B cell (primary cell): ENCODE measurements around the gene TMEM129. TPM values are rescaled to one million over a fixed set of nuclear protein-coding genes. Genes with fewer than 3 reads are reported as not detected.

Experiments used
- ATAC-seq: fragments of 200-7000 bp; cut with Tn5 transposase; one replicate; pipeline ENCODE4 v1.10.0; 2021; ENCODE audit warnings: low read depth, mild to moderate bottlenecking, moderate number of reproducible peaks, moderate library complexity
- CTCF ChIA-PET: fragments of 350-600 bp; sonication (Branson Sonifier 250); formaldehyde crosslinking; loops from one replicate; lab custom pipeline; 2021; ENCODE audit warnings: antibody characterized with exemption, inconsistent platforms; lab: Charles Lee
- POLR2A ChIA-PET: fragments of 350-600 bp; sonication (Branson Sonifier 250); formaldehyde crosslinking; loops from one replicate; lab custom pipeline; 2021; ENCODE audit warnings: antibody characterized with exemption; lab: Charles Lee
- DNase-seq: peaks from one replicate; pipeline ENCODE4 v3.0.0; 2013
- H2AFZ ChIP-seq: 2 replicates; pipeline ENCODE4 v1.6.1; 2012; ENCODE audit warnings: mild to moderate bottlenecking, low read depth, low read length; ENCODE audit not compliant: insufficient read depth, poor library complexity, severe bottlenecking
- H3K27ac ChIP-seq, 2 donors: 1 replicate in 1 of 2; 2 replicates in 1 of 2; pipeline ENCODE4 v1.5.1; 2012 to 2013; ENCODE audit warnings: low read length in 2 of 2, mild to moderate bottlenecking in 2 of 2, moderate library complexity in 1 of 2
- H3K27me3 ChIP-seq, 4 experiments: fragments of 200-600 bp in 1 of 4; sonication (generic) in 1 of 4; replicated peaks in 1 of 4; 1 replicate in 2 of 4; 2 replicates in 2 of 4; pipeline versions ENCODE4 v1.6.1 to v1.7.0; 2013 to 2016; ENCODE audit warnings: low read length in 3 of 4, mild to moderate bottlenecking in 2 of 4, mixed read lengths in 1 of 4, moderate library complexity in 1 of 4; ENCODE audit not compliant: insufficient read depth in 4 of 4, control insufficient read depth in 3 of 4; ENCODE audit errors: control extremely low read depth in 1 of 4
- H3K36me3 ChIP-seq, 2 experiments: replicated peaks in 1 of 2; 1 replicate in 1 of 2; 2 replicates in 1 of 2; pipeline versions ENCODE4 v1.6.1 to v1.7.1; 2013; ENCODE audit warnings: low read length in 1 of 2; ENCODE audit not compliant: insufficient read depth in 2 of 2, control insufficient read depth in 1 of 2; ENCODE audit errors: control extremely low read depth in 1 of 2, extremely low read depth in 1 of 2
- H3K4me1 ChIP-seq, 2 donors: fragments of 200-600 bp in 1 of 2; sonication (generic) in 1 of 2; 1 replicate in 1 of 2; 2 replicates in 1 of 2; pipeline versions ENCODE4 v1.5.1 to v1.6.1; 2013 to 2017; ENCODE audit warnings: low read length in 2 of 2; ENCODE audit not compliant: control insufficient read depth in 2 of 2, insufficient read depth in 2 of 2
- H3K4me2 ChIP-seq: replicated peaks from 2 replicates; pipeline ENCODE3; 2012; ENCODE audit warnings: mild to moderate bottlenecking, low read depth, low read length; ENCODE audit not compliant: poor library complexity, severe bottlenecking
- H3K4me3 ChIP-seq, 5 experiments: fragments of 200-600 bp in 1 of 5; sonication (generic) in 1 of 5; 1 replicate in 3 of 5; 2 replicates in 2 of 5; pipeline versions ENCODE4 v1.5.1 to v1.7.0; 2011 to 2016; ENCODE audit warnings: low read length in 4 of 5, mild to moderate bottlenecking in 4 of 5, low read depth in 2 of 5, control low read depth in 1 of 5, moderate library complexity in 1 of 5; ENCODE audit not compliant: insufficient read depth in 1 of 5; ENCODE audit errors: control extremely low read depth in 1 of 5, extremely low read depth in 1 of 5
- H3K79me2 ChIP-seq: fragments of 200-600 bp; sonication (generic); one replicate; pipeline ENCODE4 v1.6.0; 2016; ENCODE audit warnings: low read length; ENCODE audit not compliant: control insufficient read depth, insufficient read depth
- H3K9ac ChIP-seq: fragments of 200-600 bp; sonication (generic); 2 replicates; pipeline ENCODE4 v1.6.1; 2017; ENCODE audit warnings: mild to moderate bottlenecking, low read length, moderate library complexity
- H3K9me3 ChIP-seq, 3 donors: one replicate each; pipeline versions ENCODE4 v1.6.1 to v1.7.1; 2013; ENCODE audit warnings: low read length in 2 of 3; ENCODE audit not compliant: control insufficient read depth in 2 of 3, insufficient read depth in 1 of 3; ENCODE audit errors: control extremely low read depth in 1 of 3
- H4K20me1 ChIP-seq: 2 replicates; pipeline ENCODE4 v1.6.0; 2012; ENCODE audit warnings: mild to moderate bottlenecking, low read length; ENCODE audit not compliant: insufficient read depth, control insufficient read depth, poor library complexity, severe bottlenecking
- H3K27ac Mint-ChIP-seq: one replicate; pipeline ENCODE4 v1.8.0; 2021; ENCODE audit warnings: mixed read lengths
- H3K27me3 Mint-ChIP-seq: one replicate; pipeline ENCODE4 v1.8.0; 2021; ENCODE audit warnings: mixed read lengths
- H3K4me1 Mint-ChIP-seq: one replicate; pipeline ENCODE4 v1.8.0; 2021; ENCODE audit warnings: mixed read lengths
- H3K4me3 Mint-ChIP-seq: one replicate; pipeline ENCODE4 v1.8.0; 2021; ENCODE audit warnings: mixed read lengths
- H3K9me3 Mint-ChIP-seq: one replicate; pipeline ENCODE4 v1.8.0; 2022; ENCODE audit warnings: mixed read lengths; ENCODE audit not compliant: insufficient read depth
- CTCF ChIP-seq: fragments of 200-600 bp; IDR thresholded peaks from one replicate; pipeline ENCODE4 v1.8.0; 2022; ENCODE audit warnings: antibody characterized with exemption, mild to moderate bottlenecking
- EZH2 ChIP-seq: IDR thresholded peaks from 2 replicates; pipeline ENCODE4 v1.6.1; 2012; ENCODE audit warnings: borderline replicate concordance, low read depth, mild to moderate bottlenecking, moderate library complexity, low read length; ENCODE audit not compliant: insufficient read depth, poor library complexity, severe bottlenecking
- WGBS: methylation state at CpG from one replicate; pipeline ENCODE4 v1.1.5; 2013; ENCODE audit warnings: missing lambda C conversion rate; ENCODE audit not compliant: insufficient coverage; 5-methylcytosine and 5-hydroxymethylcytosine counted together
- intact Hi-C: fragments of 100-400 bp; cut with micrococcal nuclease; formaldehyde crosslinking; loops from one replicate; pipeline ENCODE4 v1.10.0; 2022
- polyA plus RNA-seq: library from polyadenylated mRNA; depleted of rRNA; stranded (reverse); fragments of >200 nt; gene quantifications from 2 replicates; pipeline ENCODE4 v1.2.3, GENCODE V29; 2012
- total RNA-seq, 2 donors: library from RNA; stranded (reverse); fragments of 120-200 nt in 1 of 2; gene quantifications; 1 replicate in 1 of 2; 2 replicates in 1 of 2; pipeline versions ENCODE4 v1.2.3 to v1.2.4, GENCODE V29; 2013 to 2022

The TMEM129 gene
- total and polyA plus RNA-seq, 2 donors (not counting 1 experiment from before 2014, with no cell fraction given), result 41.0 to 76.5 TPM

GRCh38 chr4:1760521-1761071 lies 39.5 kb upstream of the TMEM129 start:
- Mint-ChIP-seq H3K27ac (no peak overlapping the region), H3K27me3 (peaks cover 6% of the 10 kb centered on the region), H3K4me3 (no peak overlapping the region), H3K4me1 (peaks cover 9% of the 10 kb centered on the region), H3K9me3 (no peaks in the 10 kb centered on the region)
- Histone ChIP-seq H3K4me3 (no peak overlapping the region), H3K36me3 (no peaks in the 10 kb centered on the region), H4K20me1 (no peaks in the 10 kb centered on the region), H3K4me2 (no peak overlapping the region), H3K9me3 (no peaks in the 10 kb centered on the region), H3K27me3 (peaks cover 0 to 23% (median 2%) of the 10 kb centered on the region in 4 experiments), H3K27ac (no peak overlapping the region), H2AFZ (no peak overlapping the region), H3K9ac (no peak overlapping the region), H3K4me1 (peaks cover 3 to 4% of the 10 kb centered on the region in 2 donors), H3K79me2 (no peaks in the 10 kb centered on the region)
- 89% methylated on average over 20 of the region's 25 CpGs for WGBS
- TF ChIP-seq CTCF, result no peak
- no peak for TF ChIP-seq EZH2
- no peak for ATAC-seq
- intact Hi-C loops, result no loop called here
- no peak for DNase-seq
- ChIA-PET CTCF (interaction anchor here (0.8 kb wide), 1 partner anchor 12 kb away, joined by 3 read pairs; no protein-coding TSS in a partner anchor), POLR2A (no interaction called here)

GRCh38 chr4:1759818-1760223 lies 38.7 kb upstream of the TMEM129 start:
- Mint-ChIP-seq H3K27ac (no peak overlapping the region), H3K4me1 (peaks cover 6% of the 10 kb centered on the region), H3K27me3 (peaks cover 3% of the 10 kb centered on the region), H3K4me3 (no peak overlapping the region), H3K9me3 (no peaks in the 10 kb centered on the region)
- H3K9ac ChIP-seq, result no peak overlapping the region
- 52% methylated on average over 13 of the region's 13 CpGs for WGBS
- no peak overlapping the region for H3K27ac ChIP-seq
- no peak for DNase-seq
- peaks cover 3 to 4% of the 10 kb centered on the region in 2 donors for H3K4me1 ChIP-seq
- intact Hi-C loops, result no loop called here
- H3K27me3 ChIP-seq, result peaks cover 0 to 20% (median 2%) of the 10 kb centered on the region in 4 experiments
- no peaks in the 10 kb centered on the region for H3K9me3 ChIP-seq
- ChIA-PET CTCF (no interaction called here), POLR2A (no interaction called here)
- H3K79me2 ChIP-seq, result no peaks in the 10 kb centered on the region
- TF ChIP-seq CTCF, result no peak
- no peak for TF ChIP-seq EZH2
- no peak overlapping the region for H2AFZ ChIP-seq
- H3K36me3 ChIP-seq, result no peaks in the 10 kb centered on the region
- H3K4me3 ChIP-seq, result no peak overlapping the region
- no peak for ATAC-seq
- no peak overlapping the region for H3K4me2 ChIP-seq
- H4K20me1 ChIP-seq, result no peaks in the 10 kb centered on the region
